ENCODE results near the gene NIPSNAP3A. TPM values are rescaled to one million over a fixed set of nuclear protein-coding genes. Genes with fewer than 3 reads are reported as not detected.
"Not testable (repeated sequence)": the region's sequence is repeated elsewhere in the genome, so short reads cannot be mapped to it uniquely, and the experiment has no call there.

The NIPSNAP3A gene
- total and polyA plus RNA-seq, 4 experiments from 2014 or later: 11.3 to 28.8 (median 16.8) TPM

- Histone ChIP-seq H3K36me3 (ENCODE audit: insufficient read depth, low read length) (peaks cover 8% of the 10 kb centered on the region), H3K4me3 (ENCODE audit: low read length in 2 of 2) (no peak overlapping the region), H3K9me3 (ENCODE audit: control insufficient read depth in 1 of 2, low read length in 2 of 2) (no peaks in the 10 kb centered on the region), H3K27ac (ENCODE audit: low read depth, low read length) (no peak overlapping the region), H3K27me3 (ENCODE audit: insufficient read depth, low read length) (no peaks in the 10 kb centered on the region), H3K4me1 (ENCODE audit: insufficient read depth, low read length) (peaks cover 15% of the 10 kb centered on the region)
- POLR2A ChIA-PET (ENCODE audit: partially characterized antibody): no interaction called here
- H3K4me3 Mint-ChIP-seq: no peak overlapping the region
- intact Hi-C loops (cut with micrococcal nuclease): no loop called here
- H3K9me3 Mint-ChIP-seq: no peaks in the 10 kb centered on the region
- H3K27ac Mint-ChIP-seq: no peak overlapping the region
- H3K36me3 Mint-ChIP-seq: peaks cover 26 to 30% of the 10 kb centered on the region in 2 donors
- no peaks in the 10 kb centered on the region for H3K27me3 Mint-ChIP-seq
- CTCF ChIA-PET (ENCODE audit: partially characterized antibody): no interaction called here
- DNase-seq: no peak
- H3K4me1 Mint-ChIP-seq: peaks cover 10 to 21% (median 17%) of the 10 kb centered on the region in 4 donors
These were observed 2.8 kb downstream of the NIPSNAP3A start for GRCh38 chr9:104750185-104750767.

- POLR2A ChIA-PET (ENCODE audit: partially characterized antibody): interaction anchor here (0.8 kb wide), 1 partner anchor 11 kb away, joined by 5 read pairs; no protein-coding TSS in a partner anchor
These were observed 11.5 kb downstream of the NIPSNAP3A start for GRCh38 chr9:104758974-104759373.

GRCh38 chr9:104765138-104765537 lies 17.7 kb downstream of the NIPSNAP3A start:
- no peaks in the 10 kb centered on the region for H3K27me3 ChIP-seq (ENCODE audit: insufficient read depth, low read length)
- Mint-ChIP-seq H3K4me1 (peaks cover 5 to 9% (median 6%) of the 10 kb centered on the region in 4 donors), H3K27me3 (no peaks in the 10 kb centered on the region), H3K9me3 (no peaks in the 10 kb centered on the region), H3K27ac (peak overlapping the region in 2 of 7 donors; percentile 13 to 30), H3K36me3 (no peaks in the 10 kb centered on the region), H3K4me3 (peak overlapping the region; percentile 91 to 97 (median 94))
- no peaks in the 10 kb centered on the region for H3K9me3 ChIP-seq (ENCODE audit: control insufficient read depth in 1 of 2, low read length in 2 of 2)
- H3K4me1 ChIP-seq (ENCODE audit: insufficient read depth, low read length): peaks cover 6% of the 10 kb centered on the region
- H3K4me3 ChIP-seq (ENCODE audit: low read length in 2 of 2): no peak overlapping the region
- CTCF ChIA-PET (ENCODE audit: partially characterized antibody): no interaction called here
- DNase-seq: no peak
- POLR2A ChIA-PET (ENCODE audit: partially characterized antibody): no interaction called here
- H3K36me3 ChIP-seq (ENCODE audit: insufficient read depth, low read length): no peaks in the 10 kb centered on the region
- H3K27ac ChIP-seq (ENCODE audit: low read depth, low read length): no peak overlapping the region
- intact Hi-C loops (cut with micrococcal nuclease): no loop called here

More at GRCh38 chr9:104758974-104759373, 11.5 kb downstream of the NIPSNAP3A start:
- H3K4me1 Mint-ChIP-seq: peaks cover 1 to 9% (median 6%) of the 10 kb centered on the region in 4 donors
- no peaks in the 10 kb centered on the region for H3K36me3 ChIP-seq (ENCODE audit: insufficient read depth, low read length)
- H3K36me3 Mint-ChIP-seq: peaks cover 3 to 8% of the 10 kb centered on the region in 2 donors
- DNase-seq: no peak
- no peak overlapping the region for H3K4me3 ChIP-seq (ENCODE audit: low read length in 2 of 2)
- no peak overlapping the region for H3K27ac ChIP-seq (ENCODE audit: low read depth, low read length)
- H3K9me3 ChIP-seq (ENCODE audit: control insufficient read depth in 1 of 2, low read length in 2 of 2): no peaks in the 10 kb centered on the region
- no peaks in the 10 kb centered on the region for H3K4me1 ChIP-seq (ENCODE audit: insufficient read depth, low read length)
- H3K27me3 Mint-ChIP-seq: no peaks in the 10 kb centered on the region
- H3K27me3 ChIP-seq (ENCODE audit: insufficient read depth, low read length): no peaks in the 10 kb centered on the region
- no peak overlapping the region for H3K27ac Mint-ChIP-seq
- no peak overlapping the region for H3K4me3 Mint-ChIP-seq
- intact Hi-C loops (cut with micrococcal nuclease): no loop called here
- CTCF ChIA-PET (ENCODE audit: partially characterized antibody): interaction anchor here (0.7 kb wide), 1 partner anchor 269 kb away, joined by 4 read pairs; no protein-coding TSS in a partner anchor
- no peaks in the 10 kb centered on the region for H3K9me3 Mint-ChIP-seq

- Mint-ChIP-seq H3K4me3 (no peak overlapping the region), H3K36me3 (no peaks in the 10 kb centered on the region), H3K4me1 (peaks cover 5 to 9% (median 6%) of the 10 kb centered on the region in 4 donors), H3K27ac (no peak overlapping the region), H3K27me3 (no peaks in the 10 kb centered on the region), H3K9me3 (no peaks in the 10 kb centered on the region)
- peaks cover 6% of the 10 kb centered on the region for H3K4me1 ChIP-seq (ENCODE audit: insufficient read depth, low read length)
- H3K4me3 ChIP-seq (ENCODE audit: low read length in 2 of 2): no peak overlapping the region
- no peak for DNase-seq
- H3K27me3 ChIP-seq (ENCODE audit: insufficient read depth, low read length): no peaks in the 10 kb centered on the region
- intact Hi-C loops (cut with micrococcal nuclease): no loop called here
- POLR2A ChIA-PET (ENCODE audit: partially characterized antibody): no interaction called here
- no peaks in the 10 kb centered on the region for H3K9me3 ChIP-seq (ENCODE audit: control insufficient read depth in 1 of 2, low read length in 2 of 2)
- H3K36me3 ChIP-seq (ENCODE audit: insufficient read depth, low read length): no peaks in the 10 kb centered on the region
- CTCF ChIA-PET (ENCODE audit: partially characterized antibody): no interaction called here
- H3K27ac ChIP-seq (ENCODE audit: low read depth, low read length): no peak overlapping the region
These were observed 18.5 kb downstream of the NIPSNAP3A start for GRCh38 chr9:104766025-104766424.

GRCh38 chr9:104767507-104767906 lies 20.0 kb downstream of the NIPSNAP3A start:
- intact Hi-C loops (cut with micrococcal nuclease): no loop called here
- CTCF ChIA-PET (ENCODE audit: partially characterized antibody): no interaction called here
- H3K27ac ChIP-seq (ENCODE audit: low read depth, low read length): no peak overlapping the region
- Mint-ChIP-seq H3K27me3 (no peaks in the 10 kb centered on the region), H3K4me3 (no peak overlapping the region), H3K9me3 (no peaks in the 10 kb centered on the region), H3K36me3 (no peaks in the 10 kb centered on the region), H3K4me1 (peaks cover 5 to 9% (median 6%) of the 10 kb centered on the region in 4 donors), H3K27ac (no peak overlapping the region)
- POLR2A ChIA-PET (ENCODE audit: partially characterized antibody): no interaction called here
- H3K27me3 ChIP-seq (ENCODE audit: insufficient read depth, low read length): no peaks in the 10 kb centered on the region
- H3K4me1 ChIP-seq (ENCODE audit: insufficient read depth, low read length): peaks cover 6% of the 10 kb centered on the region
- no peak for DNase-seq
- H3K4me3 ChIP-seq (ENCODE audit: low read length in 2 of 2): no peak overlapping the region
- H3K9me3 ChIP-seq (ENCODE audit: control insufficient read depth in 1 of 2, low read length in 2 of 2): no peaks in the 10 kb centered on the region
- H3K36me3 ChIP-seq (ENCODE audit: insufficient read depth, low read length): no peaks in the 10 kb centered on the region

- H3K4me1 Mint-ChIP-seq; H3K36me3 ChIP-seq (ENCODE audit: insufficient read depth, low read length); H3K27me3 Mint-ChIP-seq; H3K27ac ChIP-seq (ENCODE audit: low read depth, low read length); DNase-seq; H3K27ac Mint-ChIP-seq; H3K4me1 ChIP-seq (ENCODE audit: insufficient read depth, low read length); intact Hi-C loops (cut with micrococcal nuclease); H3K36me3 Mint-ChIP-seq; H3K27me3 ChIP-seq (ENCODE audit: insufficient read depth, low read length); H3K9me3 Mint-ChIP-seq; H3K4me3 Mint-ChIP-seq; H3K9me3 ChIP-seq (ENCODE audit: control insufficient read depth in 1 of 2, low read length in 2 of 2); H3K4me3 ChIP-seq (ENCODE audit: low read length in 2 of 2): not testable (repeated sequence)
- CTCF ChIA-PET (ENCODE audit: partially characterized antibody): interaction anchor here (1.2 kb wide), 1 partner anchor 9 kb away, joined by 3 read pairs; no protein-coding TSS in a partner anchor
- POLR2A ChIA-PET (ENCODE audit: partially characterized antibody): interaction anchor here (1.5 kb wide), 1 partner anchor 21 kb away, joined by 3 read pairs; the partner anchor contains the start of gene NIPSNAP3A
These were observed 21.5 kb downstream of the NIPSNAP3A start for GRCh38 chr9:104769029-104769428.

- H3K27ac ChIP-seq (ENCODE audit: low read depth, low read length): no peak overlapping the region
- no peaks in the 10 kb centered on the region for H3K27me3 ChIP-seq (ENCODE audit: insufficient read depth, low read length)
- no peaks in the 10 kb centered on the region for H3K36me3 Mint-ChIP-seq
- H3K27ac Mint-ChIP-seq: no peak overlapping the region
- no peaks in the 10 kb centered on the region for H3K27me3 Mint-ChIP-seq
- H3K9me3 ChIP-seq (ENCODE audit: control insufficient read depth in 1 of 2, low read length in 2 of 2): no peaks in the 10 kb centered on the region
- peaks cover 0 to 4% (median 0%) of the 10 kb centered on the region in 4 donors for H3K4me1 Mint-ChIP-seq
- H3K4me1 ChIP-seq (ENCODE audit: insufficient read depth, low read length): peaks cover 2% of the 10 kb centered on the region
- ChIA-PET CTCF (ENCODE audit: partially characterized antibody) (interaction anchor here (1.2 kb wide), 1 partner anchor 9 kb away, joined by 3 read pairs; no protein-coding TSS in a partner anchor), POLR2A (ENCODE audit: partially characterized antibody) (interaction anchor here (1.5 kb wide), 1 partner anchor 22 kb away, joined by 3 read pairs; the partner anchor contains the start of gene NIPSNAP3A)
- H3K36me3 ChIP-seq (ENCODE audit: insufficient read depth, low read length): no peaks in the 10 kb centered on the region
- H3K4me3 Mint-ChIP-seq: no peak overlapping the region
- intact Hi-C loops (cut with micrococcal nuclease): no loop called here
- H3K4me3 ChIP-seq (ENCODE audit: low read length in 2 of 2): no peak overlapping the region
- no peak for DNase-seq
- H3K9me3 Mint-ChIP-seq: no peaks in the 10 kb centered on the region
These were observed 22.2 kb downstream of the NIPSNAP3A start for GRCh38 chr9:104769655-104770054.
